ENCODE results near the gene QRICH2. TPM values are rescaled to one million over a fixed set of nuclear protein-coding genes. Genes with fewer than 3 reads are reported as not detected.

QRICH2 gene
- total and polyA plus RNA-seq, 9 of the 15 experiments (the other 6 are each of a cell fraction or from before 2014, with no cell fraction given) = 0.03 to 1.6 (median 0.81) TPM

- TF ChIP-seq HBP1 (CRISPR knock-in tag; IDR thresholded peaks at IDR 0.05) = no peak
- TF ChIP-seq PHB2 (IDR thresholded peaks at IDR 0.05; ENCODE audit: low read depth) = no peak
- TF ChIP-seq SMARCA5 (IDR thresholded peaks at IDR 0.05) = no peak
- TF ChIP-seq ETS1 (conservative IDR thresholded peaks at IDR 0.05; ENCODE audit: control insufficient read depth, low read depth, low read length) = 0 out of 2 replicates have a peak, but pooled peaks have one; percentile 15
- peak; percentile 23; the same call in 1 of the 2 replicates for TF ChIP-seq SOX6 (IDR thresholded peaks at IDR 0.05)
- no peak for TF ChIP-seq ZNF224 (CRISPR knock-in tag; IDR thresholded peaks at IDR 0.05)
- no peak for TF ChIP-seq ZNF436 (CRISPR knock-in tag; IDR thresholded peaks at IDR 0.05)
- TF ChIP-seq ZBTB43 (CRISPR knock-in tag; IDR thresholded peaks at IDR 0.05) = no peak
- peak; percentile 22; the same call in 1 of the 2 replicates for TF ChIP-seq RBFOX2 (IDR thresholded peaks at IDR 0.05; ENCODE audit: low read depth, low read length)
- TF ChIP-seq UBTF (IDR thresholded peaks at IDR 0.05; ENCODE audit: borderline replicate concordance in 1 of 2, low read depth in 2 of 2, low read length in 2 of 2) = no peak
- 0 out of 2 replicates have a peak, but pooled peaks have one; percentile 43 for TF ChIP-seq ZNF263 (CRISPR knock-in tag; IDR thresholded peaks at IDR 0.05; ENCODE audit: borderline replicate concordance)
- TF ChIP-seq NEUROD1 (IDR thresholded peaks at IDR 0.05; ENCODE audit: borderline replicate concordance, low read depth, low read length, partially characterized antibody) = no peak
- no peak for TF ChIP-seq RAD51 (IDR thresholded peaks at IDR 0.05; ENCODE audit: borderline replicate concordance, low read depth)
- no peak for TF ChIP-seq ZNF140 (CRISPR knock-in tag; IDR thresholded peaks at IDR 0.05)
- no peak for TF ChIP-seq ZNF785 (CRISPR knock-in tag; IDR thresholded peaks at IDR 0.05)
- no peak for TF ChIP-seq GTF2B (IDR thresholded peaks at IDR 0.05; ENCODE audit: extremely low read depth, insufficient read length)
- no peak for TF ChIP-seq STAT5A (IDR thresholded peaks at IDR 0.05; ENCODE audit: borderline replicate concordance, low read length)
- TF ChIP-seq GATA2 (CRISPR knock-in tag; IDR thresholded peaks at IDR 0.05) = peak; percentile 40
- no peak for TF ChIP-seq ZNF780A (CRISPR knock-in tag; IDR thresholded peaks at IDR 0.05)
- TF ChIP-seq SIN3A (IDR thresholded peaks at IDR 0.05; ENCODE audit: borderline replicate concordance in 2 of 2, control insufficient read depth in 1 of 2, low read depth in 2 of 2, low read length in 2 of 2) = 0 out of 4 replicates have a peak, but pooled peaks of 1 of the 2 experiments have one; percentile 17
- TF ChIP-seq MEF2D (tag; conservative IDR thresholded peaks at IDR 0.05; ENCODE audit: low read depth) = no peak
These were observed 41.7 kb downstream of the QRICH2 start (continued) for GRCh38 chr17:76266244-76266938.

Data from K562 (cell line).